ENCODE results near the gene SFT2D3.

DNA sequence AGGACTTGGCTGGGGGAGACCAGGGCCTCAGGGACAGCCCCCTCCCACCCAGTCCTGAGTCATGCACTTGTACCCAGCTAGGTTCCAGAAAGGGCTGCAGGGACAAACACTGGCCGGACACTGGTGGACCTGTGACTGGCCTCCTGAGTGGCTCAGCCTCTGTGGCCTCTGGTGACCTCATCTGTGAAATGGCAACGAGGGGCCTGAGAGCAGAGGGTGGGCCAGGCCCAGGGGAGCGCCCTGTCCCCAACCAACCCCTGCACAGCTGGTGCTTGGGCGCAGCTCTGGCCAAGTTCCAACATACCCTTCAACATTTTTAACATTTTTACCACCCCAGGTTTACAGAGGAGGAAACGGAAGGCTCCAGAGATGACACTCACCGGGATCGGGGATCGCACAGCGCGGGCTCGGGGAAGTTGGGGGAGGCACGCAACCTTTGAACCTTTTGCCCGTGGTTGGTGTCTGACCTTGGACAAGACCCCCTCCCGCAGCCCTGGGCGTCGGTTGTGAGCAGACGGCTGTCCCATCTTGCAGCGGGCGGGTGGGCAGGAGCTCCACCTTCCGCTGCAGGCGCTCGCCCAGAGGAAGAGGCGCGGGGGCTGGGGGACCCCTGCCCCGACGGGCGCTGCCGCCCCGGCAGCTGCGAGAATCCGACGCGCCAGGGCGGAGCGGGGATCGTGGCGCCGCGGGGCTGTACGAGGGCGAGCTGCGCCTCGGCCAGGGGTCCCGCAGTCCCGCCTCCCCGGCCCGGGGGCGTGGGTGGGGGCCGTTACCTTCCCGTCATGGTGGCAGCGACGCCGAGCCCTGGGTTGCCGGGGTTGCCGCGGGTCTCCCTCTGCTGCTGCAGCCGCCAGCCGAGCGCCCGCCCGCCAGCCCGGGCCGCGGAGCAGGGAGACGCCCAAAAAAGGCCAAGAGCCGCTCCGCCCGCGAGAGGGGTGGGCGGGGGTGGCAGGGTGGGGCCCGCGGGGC lies 26.8 kb upstream of the SFT2D3 start:
- TF ChIP-seq POLR2AphosphoS5 (IDR thresholded peaks at IDR 0.05): peak in 2 of 3 donors; percentile 41 to 53
- TF ChIP-seq, protein P1, sequence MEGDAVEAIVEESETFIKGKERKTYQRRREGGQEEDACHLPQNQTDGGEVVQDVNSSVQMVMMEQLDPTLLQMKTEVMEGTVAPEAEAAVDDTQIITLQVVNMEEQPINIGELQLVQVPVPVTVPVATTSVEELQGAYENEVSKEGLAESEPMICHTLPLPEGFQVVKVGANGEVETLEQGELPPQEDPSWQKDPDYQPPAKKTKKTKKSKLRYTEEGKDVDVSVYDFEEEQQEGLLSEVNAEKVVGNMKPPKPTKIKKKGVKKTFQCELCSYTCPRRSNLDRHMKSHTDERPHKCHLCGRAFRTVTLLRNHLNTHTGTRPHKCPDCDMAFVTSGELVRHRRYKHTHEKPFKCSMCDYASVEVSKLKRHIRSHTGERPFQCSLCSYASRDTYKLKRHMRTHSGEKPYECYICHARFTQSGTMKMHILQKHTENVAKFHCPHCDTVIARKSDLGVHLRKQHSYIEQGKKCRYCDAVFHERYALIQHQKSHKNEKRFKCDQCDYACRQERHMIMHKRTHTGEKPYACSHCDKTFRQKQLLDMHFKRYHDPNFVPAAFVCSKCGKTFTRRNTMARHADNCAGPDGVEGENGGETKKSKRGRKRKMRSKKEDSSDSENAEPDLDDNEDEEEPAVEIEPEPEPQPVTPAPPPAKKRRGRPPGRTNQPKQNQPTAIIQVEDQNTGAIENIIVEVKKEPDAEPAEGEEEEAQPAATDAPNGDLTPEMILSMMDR (IDR thresholded peaks at IDR 0.05 in 8 of 11, conservative IDR thresholded peaks at IDR 0.05 in 3 of 11): no peak
